GM19372 (cell line): ENCODE measurements around the gene RASAL2.
"Not testable (repeated sequence)": the region's sequence is repeated elsewhere in the genome, so short reads cannot be mapped to it uniquely, and the experiment has no call there.

Experiments used
- ATAC-seq: cut with Tn5 transposase; IDR thresholded peaks from one replicate; pipeline ENCODE4 v1.9.1; 2021; ENCODE audit warnings: mild to moderate bottlenecking, low read depth, moderate library complexity; ENCODE audit not compliant: unreplicated experiment

The RASAL2 gene

DNA sequence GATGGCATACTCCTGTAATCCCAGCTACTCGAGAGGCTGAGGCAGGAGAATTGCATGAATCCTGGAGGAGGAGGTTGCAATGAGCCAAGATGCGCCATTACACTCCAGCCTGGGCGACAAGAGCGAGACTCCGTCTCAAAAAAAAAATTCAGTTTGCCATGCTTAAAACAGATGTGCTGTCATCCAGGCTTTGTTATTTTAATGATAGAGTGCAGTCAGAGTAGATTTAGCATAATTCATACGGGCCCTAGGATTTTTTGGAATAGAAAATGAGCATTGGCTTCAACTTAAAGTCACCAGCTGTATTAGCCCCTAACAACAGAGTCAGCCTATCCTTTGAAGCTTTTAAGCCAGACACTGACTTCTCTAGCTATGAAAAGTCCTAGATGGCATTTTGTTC is 124.6 kb downstream of the RASAL2 start:
- no peak for ATAC-seq

DNA sequence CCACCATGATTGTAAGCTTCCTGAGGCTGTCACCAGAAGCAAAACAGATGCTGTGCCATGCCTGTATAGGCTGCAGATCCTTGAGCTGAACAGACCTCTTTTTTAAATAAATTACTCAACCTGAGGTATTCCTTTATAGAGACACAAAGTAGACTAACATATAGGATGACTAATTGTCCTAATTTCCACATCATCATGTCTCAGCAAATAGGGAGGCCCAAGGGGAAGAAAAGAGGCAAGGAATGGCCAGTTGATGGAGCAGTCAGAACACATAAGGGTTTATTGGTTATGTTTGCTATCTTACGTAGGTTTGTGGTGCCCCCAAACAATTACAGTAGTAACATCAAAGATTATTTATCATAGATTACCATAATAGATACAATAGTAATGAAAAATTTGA is 126.2 kb downstream of the RASAL2 start:
- no peak for ATAC-seq

DNA sequence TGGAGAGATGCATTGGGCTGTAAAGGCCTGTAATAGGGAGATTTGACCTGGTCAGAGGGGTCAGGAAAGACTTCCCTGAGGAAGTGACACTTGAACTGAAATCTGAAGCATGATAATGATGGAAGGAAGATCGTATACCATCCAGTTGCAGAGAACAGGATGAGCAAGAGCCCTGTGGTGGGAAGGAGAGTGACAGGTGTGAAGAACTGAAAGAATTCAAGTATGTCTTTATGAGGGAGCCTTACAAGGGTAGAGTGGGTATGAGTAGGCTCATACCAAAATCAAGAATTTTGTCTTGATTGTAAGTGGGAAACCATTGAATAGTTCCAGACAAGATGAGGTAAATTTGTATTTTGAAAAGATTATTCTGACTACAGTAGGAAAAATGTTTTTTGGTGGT is 129.4 kb downstream of the RASAL2 start:
- no peak for ATAC-seq

DNA sequence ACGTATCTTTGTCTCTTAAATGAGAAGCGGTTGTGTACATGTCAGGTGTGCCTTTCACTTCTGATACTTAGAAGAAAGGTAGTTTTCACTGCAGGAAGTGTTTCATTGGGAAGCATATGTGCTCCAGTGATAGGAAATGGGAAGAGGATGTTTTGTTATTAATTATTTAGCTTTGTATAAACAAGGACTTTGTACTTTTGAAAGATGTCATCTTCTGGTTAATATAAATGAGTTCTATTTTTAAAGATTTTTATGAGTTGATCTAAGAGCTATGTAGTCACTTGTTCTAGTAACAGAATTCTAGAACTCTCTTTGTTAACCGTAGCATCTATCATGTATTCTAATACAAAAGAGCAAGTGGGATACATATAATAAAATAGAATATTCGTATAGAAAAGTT is 130.5 kb downstream of the RASAL2 start:
- no peak for ATAC-seq

DNA sequence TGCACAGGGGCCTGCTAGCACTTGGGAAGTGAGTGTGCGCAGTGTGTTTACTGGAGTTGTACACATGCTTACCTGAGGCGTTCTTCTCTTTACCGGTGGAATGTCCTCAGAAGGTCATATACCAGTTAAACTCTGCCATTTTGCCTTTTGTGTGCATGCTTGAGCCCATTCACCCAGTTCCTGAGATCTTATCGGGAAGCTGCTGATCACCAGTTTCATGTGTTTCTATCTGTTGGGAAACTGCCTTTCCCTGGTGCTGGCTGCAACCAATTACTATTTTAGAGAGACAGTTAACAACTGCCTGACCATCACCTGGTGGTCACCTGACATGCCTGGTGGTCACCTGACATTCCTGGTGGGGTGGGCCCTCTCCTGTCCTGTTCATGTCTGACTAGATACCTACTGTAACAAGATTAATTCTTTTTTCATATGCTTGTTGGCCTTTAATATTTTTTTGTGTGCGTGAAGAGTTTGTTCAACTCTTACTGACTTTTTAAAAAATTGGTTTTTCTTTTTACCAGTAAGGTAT is 137.0 kb downstream of the RASAL2 start:
- ATAC-seq, result no peak

DNA sequence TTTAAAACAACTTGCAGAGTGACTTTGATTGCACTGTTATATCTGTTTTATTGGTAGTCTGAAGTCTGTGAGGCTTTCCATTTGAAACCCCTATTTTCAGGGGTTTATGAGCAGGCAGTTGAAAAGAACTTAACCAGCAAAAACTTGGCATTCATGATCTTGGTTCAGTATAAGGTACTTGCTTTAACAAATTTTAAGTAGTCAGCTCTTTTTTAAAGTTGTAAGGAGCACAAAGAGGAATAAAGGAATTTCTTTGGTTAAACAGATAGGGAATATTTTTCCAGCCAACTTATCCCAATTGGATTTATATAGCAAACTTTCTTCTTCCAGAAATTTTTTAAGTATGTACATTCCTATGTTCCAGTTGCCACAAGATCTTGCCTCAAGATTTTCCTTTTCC is 138.2 kb downstream of the RASAL2 start:
- no peak for ATAC-seq

DNA sequence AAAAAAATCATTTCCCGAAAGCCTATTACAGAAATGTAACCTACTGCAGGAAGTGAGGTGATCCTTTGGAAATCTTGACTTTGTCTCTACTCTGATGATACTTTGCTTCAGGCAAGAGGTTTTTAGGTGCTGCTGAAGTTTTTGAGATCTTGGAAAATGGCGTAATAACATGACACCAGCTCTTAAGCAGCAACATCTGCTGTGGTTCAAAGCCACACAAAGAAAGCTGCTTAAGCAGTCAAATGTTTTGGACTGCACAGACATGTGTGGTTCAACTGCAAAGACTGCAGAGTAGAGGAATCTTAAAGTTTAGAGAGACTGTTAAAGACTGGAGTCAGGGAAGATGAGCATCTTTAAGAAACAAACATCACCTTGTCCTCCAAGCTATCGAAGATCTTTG is 139.0 kb downstream of the RASAL2 start:
- ATAC-seq, result no peak

DNA sequence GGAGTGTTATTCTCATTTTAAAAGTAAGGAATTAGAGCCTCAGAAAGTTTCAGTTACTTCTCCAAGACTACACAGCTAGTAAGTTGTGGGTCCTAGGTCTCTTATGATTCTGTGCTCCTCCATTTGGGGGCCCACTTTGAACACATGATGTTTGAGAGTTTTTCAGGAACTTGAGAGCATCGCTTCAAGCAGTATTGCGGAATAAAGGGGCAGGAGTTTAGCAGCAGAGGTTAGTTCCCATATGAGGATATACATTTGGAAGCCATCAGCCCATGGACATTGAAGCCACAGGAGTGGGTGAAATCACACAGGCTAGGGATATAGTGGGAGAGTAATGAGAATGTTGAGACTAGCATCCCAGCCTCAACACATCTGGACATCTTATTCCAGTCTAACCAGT is 143.2 kb downstream of the RASAL2 start:
- ATAC-seq, result no peak

DNA sequence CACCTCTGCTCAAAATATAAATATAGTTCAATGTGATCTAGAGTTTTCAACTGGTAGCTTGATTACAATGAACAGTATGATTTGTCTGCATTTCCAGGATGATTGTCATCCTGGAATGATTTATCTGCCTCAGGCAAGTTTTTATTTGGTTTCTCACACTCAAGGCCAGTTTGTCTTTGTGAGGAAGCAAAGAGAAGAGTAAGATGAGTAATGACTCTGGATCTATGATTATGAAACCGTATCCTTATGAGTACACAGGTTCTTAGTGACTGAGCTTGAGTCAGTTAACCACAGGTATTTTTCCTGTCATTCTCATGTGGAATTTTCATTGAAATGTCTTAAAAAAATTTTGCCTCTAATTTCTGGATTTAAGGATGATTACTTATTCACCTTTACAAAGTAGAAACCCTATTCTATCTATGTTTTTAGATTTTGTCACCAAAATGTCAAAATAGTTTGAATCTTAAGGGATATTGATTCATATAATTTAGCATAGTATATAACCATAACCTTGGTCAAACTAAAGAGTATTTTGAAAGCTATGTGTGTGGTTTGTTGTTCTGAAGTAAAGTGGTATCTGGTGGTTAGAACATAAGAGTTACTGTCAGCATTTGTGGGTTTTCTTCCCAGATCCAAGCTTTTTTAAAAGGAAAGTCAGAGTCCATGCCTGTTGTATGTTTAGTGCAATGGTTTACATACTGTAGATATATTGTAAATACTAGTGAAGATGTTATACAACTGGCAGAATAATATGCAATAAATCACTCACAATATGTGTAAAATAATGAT is 145.0 kb downstream of the RASAL2 start:
- ATAC-seq, result no peak

DNA sequence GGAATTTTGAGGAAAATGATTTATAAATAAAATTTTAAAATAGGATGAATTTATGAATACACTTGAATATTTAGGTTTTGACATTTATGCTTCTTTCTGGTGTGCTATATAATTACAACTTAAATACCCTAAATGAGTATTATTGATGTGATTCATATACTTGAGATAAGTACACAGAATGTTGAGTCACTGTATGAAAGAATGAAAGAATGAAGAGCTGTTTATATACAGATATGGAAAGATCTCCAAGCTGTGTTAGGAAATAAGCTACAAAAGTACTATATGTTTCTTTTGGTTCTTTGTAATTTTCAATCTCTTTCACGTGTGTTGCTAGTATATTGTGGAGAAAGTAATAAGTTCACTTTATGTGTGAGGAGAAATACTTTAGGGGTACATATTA is 147.2 kb downstream of the RASAL2 start:
- no peak for ATAC-seq

DNA sequence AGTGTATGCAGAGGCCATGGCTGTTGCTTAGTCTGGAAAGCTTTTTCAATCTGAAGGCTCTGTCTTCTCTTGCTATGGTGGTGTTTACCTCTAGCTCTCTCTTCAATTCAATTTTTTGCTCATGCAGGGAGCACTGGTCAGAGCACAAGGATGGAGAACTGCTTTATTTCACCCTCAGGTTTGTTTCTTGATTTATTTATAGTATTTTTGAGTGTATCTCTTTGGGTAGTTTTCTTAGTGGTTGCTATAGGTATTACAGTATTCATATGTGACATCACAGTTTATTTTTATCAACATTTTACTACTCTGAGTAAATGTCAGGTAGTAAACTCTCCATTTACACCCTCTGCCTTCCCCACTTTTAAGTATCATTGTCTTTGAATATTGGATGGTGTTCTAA is 147.9 kb downstream of the RASAL2 start:
- ATAC-seq, result no peak

DNA sequence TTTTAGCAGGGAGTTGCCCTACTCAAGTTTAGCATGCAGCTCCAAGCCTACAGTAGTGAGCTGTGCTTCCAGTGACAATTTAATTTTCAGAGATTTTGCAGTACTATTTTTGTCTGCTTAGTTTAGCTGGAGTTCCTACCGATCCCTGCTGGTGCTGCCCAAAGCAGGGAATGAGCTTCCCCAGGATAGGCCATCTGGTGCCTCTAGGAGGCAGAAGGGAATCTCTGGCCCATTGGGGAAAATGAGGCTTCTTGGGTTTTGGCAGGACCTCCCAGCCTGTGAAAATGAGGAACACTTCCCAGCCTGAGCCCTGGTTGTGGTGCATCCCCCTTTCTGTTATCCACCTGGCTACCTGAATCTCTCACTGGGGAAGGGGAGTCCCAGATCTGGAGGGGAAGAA is 149.2 kb downstream of the RASAL2 start:
- no peak for ATAC-seq

DNA sequence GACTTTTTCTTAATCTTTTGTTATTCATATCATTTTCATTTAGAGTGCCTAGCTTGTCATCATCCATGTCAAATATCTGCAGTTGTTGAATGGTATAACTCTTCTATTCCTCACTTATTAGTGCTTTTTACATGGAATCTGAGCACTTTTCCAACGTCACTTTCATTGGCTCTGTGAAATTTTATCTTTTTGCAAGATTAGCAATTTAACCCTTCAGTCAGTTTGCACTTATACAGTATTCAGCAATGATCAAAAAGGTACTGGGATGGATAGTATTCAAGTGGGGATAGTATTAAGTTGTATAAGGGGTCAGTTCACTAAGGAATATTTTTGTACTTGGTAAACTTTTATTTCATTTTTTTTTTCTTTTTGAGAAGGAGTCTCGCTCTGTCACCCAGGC is 150.0 kb downstream of the RASAL2 start:
- no peak for ATAC-seq

DNA sequence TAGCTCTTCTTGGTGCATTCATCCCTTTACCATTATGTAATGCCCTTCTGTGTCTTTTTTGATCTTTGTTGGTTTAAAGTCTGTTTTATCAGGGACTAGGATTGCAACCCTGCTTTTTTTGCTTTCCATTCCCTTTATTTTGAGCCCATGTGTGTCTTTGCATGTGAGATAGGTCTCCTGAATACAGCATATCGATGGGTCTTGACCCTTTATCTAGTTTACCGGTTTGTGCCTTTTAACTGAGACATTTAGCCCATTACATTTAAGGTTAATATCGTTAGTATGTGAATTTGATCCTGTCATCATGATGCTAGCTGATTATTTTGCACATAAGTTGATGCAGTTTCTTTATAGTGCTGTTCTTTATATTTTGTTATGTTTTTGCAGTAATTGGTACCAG is 154.4 kb downstream of the RASAL2 start:
- ATAC-seq, result not testable (repeated sequence)

DNA sequence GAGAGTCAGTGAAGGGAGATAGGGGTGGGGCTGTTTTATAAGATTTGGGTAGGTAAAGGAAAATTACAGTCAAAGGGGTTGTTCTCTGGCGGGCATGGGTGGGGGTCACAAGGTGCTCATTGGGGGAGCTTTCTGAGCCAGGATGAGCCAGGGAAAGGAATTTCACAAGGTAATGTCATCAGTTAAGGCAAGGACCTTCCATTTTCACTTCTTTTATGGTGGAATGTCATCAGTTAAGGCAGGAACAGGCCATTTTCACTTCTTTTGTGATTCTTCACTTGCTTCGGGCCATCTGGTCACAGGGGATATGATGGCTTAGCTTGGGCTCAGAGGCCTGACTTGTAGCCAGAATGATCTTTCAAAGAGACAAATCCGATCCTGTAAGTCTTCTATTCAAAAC is 159.7 kb downstream of the RASAL2 start:
- not testable (repeated sequence) for ATAC-seq

DNA sequence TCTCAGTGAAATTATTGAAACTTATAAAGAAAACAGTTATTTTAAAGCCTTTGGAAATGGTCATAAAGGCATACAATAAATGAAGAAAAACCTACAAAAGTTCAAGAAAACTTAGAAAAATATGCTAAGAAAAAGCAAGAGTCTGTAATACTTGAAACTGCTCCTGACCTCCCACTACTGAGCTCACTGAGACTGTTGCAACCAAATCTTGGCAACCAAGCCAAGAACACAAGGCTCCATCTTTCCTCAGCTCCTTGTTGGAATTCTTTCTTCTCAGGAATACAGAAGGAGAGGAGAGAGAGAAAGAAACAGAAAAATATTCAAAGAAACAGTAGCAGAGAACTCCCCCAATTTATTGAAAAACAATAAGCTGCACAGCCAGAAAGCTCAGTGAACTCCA is 160.5 kb downstream of the RASAL2 start:
- ATAC-seq, result no peak

DNA sequence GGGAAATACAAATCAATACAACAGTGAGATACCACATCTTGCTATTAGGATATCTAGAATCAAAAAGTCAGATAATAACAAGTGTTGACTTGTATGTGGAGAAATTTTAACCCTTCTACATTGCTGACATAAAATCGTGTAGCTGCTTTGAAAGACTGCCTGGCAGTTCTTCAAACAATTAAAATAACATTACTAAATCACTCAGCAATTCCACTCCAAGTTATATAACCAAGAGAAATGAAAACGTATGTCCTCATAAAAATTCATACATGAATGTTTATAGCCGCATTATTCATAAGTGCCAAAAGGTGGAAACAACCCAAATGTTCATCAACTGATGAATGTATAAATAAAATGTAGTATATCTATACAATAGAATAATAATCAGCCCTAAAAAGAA is 164.6 kb downstream of the RASAL2 start:
- ATAC-seq, result no peak

DNA sequence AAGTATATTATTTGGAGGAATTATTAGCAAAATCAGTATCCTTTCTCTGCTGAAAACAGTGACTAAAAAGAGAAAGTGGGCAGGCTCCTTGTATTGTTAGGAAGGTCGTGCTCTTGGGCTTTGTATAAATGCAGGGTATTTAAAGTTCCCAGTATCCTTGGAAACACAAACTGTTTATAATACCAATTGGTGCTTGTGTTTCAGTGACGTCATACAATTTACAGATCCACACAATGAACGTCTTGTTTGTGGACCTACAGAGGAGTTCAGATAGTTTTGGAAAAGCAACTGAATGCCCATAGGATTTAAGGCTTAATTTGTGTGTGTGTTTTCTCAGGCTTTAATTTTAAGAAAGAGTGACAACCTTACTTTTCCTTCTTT is 168.2 kb downstream of the RASAL2 start:
- ATAC-seq, result no peak

DNA sequence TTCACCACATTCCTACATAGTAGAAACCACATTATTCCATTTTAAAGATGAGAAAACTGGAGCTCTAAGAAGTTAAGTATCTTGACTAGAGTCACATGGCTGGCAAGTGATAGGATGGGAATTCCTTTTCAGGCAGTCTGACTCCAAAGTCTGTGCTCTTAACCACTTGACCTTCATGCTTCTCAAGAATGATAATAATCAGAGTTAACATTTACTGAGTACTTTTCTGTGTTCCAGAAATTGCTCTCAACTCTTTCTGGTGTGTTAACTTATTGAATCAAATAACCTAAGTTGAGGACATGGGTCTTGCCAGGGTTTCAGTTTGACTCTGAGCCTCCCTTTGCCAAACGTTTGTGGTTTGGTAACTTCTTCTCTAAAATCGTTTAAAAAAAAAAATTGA is 169.4 kb downstream of the RASAL2 start:
- no peak for ATAC-seq

DNA sequence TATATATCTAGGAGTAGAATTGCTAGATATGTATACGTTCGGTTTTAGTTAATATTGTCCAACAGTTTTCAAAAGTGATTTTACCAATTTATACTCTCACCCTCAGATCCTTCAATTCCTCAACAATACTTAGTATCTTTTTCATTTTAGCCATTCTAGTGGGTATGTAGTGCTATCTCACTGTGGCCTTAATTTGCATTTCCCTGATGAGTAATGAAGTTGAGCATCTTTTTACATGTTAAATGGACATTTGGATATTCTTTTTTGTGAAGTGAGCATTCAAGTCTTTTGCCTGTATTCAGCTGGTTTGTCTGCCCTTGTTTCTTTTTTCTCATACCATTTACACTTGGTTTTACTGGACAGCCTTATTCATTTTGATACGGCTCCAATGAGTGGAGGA is 172.2 kb downstream of the RASAL2 start:
- no peak for ATAC-seq

DNA sequence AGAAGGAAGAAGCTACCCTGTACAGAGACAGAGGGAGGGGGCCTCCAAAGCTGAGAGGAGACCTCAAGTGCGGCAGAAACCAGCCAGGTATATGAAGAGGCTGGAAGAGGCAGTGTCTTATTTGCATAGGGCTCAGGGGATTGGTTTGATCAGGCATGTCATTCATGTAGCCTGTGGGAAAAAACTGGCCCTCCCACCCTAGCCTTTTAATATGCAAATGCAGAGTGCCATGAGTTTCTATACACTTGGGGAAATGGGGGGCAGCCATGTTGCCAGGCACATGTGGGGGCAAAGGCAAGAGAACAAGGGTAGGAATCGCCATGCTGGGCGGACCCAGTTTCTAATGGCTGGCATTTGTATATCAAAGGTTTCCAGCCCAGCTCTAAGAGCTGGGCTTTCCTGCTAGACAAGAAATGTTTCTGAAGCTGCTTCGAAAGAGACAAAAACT is 172.7 kb downstream of the RASAL2 start:
- ATAC-seq, result no peak

DNA sequence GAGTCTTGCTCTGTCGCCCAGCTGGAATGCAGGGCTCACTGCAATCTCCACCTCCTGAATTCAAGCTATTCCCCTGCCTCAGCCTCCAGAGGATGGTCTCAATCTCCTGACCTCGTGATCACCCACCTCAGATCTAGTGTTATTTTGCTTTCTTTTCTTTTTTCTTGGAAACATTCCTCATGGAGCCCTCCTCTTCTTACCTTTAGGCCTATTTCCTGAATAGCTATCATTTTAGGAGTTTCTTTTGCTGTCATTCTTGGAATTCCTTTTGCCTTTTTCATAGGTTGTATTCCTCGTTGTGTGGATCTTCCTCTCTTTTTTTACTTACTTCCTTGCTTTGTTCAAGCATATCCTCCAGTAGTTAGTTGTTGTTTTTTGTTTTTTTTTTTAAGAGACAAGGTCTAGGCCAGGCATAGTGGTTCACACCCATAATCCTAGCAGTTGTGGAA is 173.8 kb downstream of the RASAL2 start:
- no peak for ATAC-seq
